A549 (cell line): ENCODE results near the gene ZEB1.

Experiments
- POLR2A ChIP-seq: IDR thresholded peaks from 2 replicates; pipeline ENCODE4 v1.6.1; 2012; ENCODE audit warnings: mild to moderate bottlenecking, low read length
- TF ChIP-seq, protein P1 (sequence below): fragments of 250-450 bp; sonication (Bioruptor Pico); IDR thresholded peaks from 2 replicates; pipeline ENCODE4 v1.5.0; 2021; ENCODE audit warnings: mild to moderate bottlenecking, moderate library complexity, borderline replicate concordance

DNA sequence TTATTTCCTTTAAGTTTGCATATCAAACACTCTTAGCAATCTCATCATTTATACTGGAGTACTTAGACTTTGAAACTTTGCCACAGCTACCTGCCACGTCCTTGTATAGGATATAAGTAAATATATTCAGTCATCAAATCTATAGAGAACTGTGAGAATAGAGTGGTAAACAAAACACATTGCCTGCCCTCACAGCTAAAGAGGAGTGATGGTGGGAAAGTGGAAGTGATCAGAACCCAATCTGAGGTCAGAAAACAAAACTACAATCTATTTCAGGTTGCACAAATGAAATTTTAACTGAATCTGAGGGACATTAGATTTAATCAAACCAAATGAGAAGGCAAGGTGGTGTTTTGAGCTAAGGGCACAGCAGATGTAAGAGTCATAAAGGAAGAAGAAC, 74.8 kb downstream of the ZEB1 start:
- TF ChIP-seq, protein P1, sequence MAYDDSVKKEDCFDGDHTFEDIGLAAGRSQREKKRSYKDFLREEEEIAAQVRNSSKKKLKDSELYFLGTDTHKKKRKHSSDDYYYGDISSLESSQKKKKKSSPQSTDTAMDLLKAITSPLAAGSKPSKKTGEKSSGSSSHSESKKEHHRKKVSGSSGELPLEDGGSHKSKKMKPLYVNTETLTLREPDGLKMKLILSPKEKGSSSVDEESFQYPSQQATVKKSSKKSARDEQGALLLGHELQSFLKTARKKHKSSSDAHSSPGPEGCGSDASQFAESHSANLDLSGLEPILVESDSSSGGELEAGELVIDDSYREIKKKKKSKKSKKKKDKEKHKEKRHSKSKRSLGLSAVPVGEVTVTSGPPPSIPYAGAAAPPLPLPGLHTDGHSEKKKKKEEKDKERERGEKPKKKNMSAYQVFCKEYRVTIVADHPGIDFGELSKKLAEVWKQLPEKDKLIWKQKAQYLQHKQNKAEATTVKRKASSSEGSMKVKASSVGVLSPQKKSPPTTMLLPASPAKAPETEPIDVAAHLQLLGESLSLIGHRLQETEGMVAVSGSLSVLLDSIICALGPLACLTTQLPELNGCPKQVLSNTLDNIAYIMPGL: no peak
- no peak for TF ChIP-seq POLR2A
